ENCODE measurements around the gene MRPL21. TPM values are rescaled to one million over a fixed set of nuclear protein-coding genes. Genes with fewer than 3 reads are reported as not detected.

The MRPL21 gene
- total RNA-seq, 1 experiment from 2014 or later, result 126 TPM

GRCh38 chr11:68946416-68947090 is 42.9 kb upstream of the MRPL21 start:
- no peak for DNase-seq (ENCODE audit: low spot score)
- TF ChIP-seq CTCF (conservative IDR thresholded peaks at IDR 0.05; ENCODE audit: low read depth, low read length) (no peak), EZH2 (IDR thresholded peaks at IDR 0.05; ENCODE audit: borderline replicate concordance, low read depth, low read length, poor library complexity, severe bottlenecking) (no peak)
- POLR2A ChIA-PET (ENCODE audit: low non-redundant PET), result interaction anchor here (0.5 kb wide), 1 partner anchor 683 kb away, joined by 3 read pairs; no protein-coding TSS in a partner anchor
- no peaks in the 10 kb centered on the region for H3K9me3 ChIP-seq (ENCODE audit: low read depth, low read length, poor library complexity, severe bottlenecking)
- H3K4me1 ChIP-seq (ENCODE audit: insufficient read depth, low read length, poor library complexity, severe bottlenecking), result no peaks in the 10 kb centered on the region
- H3K36me3 ChIP-seq (ENCODE audit: insufficient read depth, low read length, poor library complexity, severe bottlenecking), result no peaks in the 10 kb centered on the region
- H3K4me3 ChIP-seq (ENCODE audit: low read depth, low read length, poor library complexity, severe bottlenecking), result no peak overlapping the region
- no TSS peak for BruUV-seq (replicated peaks)
- CTCF ChIA-PET, result no interaction called here
- intact Hi-C loops (cut with micrococcal nuclease; ENCODE audit: unreplicated experiment), result no loop called here
- H3K27me3 ChIP-seq (replicated peaks; ENCODE audit: insufficient read depth, low read depth, low read length, poor library complexity), result no peaks in the 10 kb centered on the region
- no peak overlapping the region for H3K27ac ChIP-seq (ENCODE audit: low read depth, low read length, poor library complexity, severe bottlenecking)

GRCh38 chr11:68942751-68943271 is 39.2 kb upstream of the MRPL21 start:
- H3K27ac ChIP-seq (ENCODE audit: low read depth, low read length, poor library complexity, severe bottlenecking), result no peak overlapping the region
- H3K27me3 ChIP-seq (replicated peaks; ENCODE audit: insufficient read depth, low read depth, low read length, poor library complexity), result no peaks in the 10 kb centered on the region
- H3K9me3 ChIP-seq (ENCODE audit: low read depth, low read length, poor library complexity, severe bottlenecking), result no peaks in the 10 kb centered on the region
- no TSS peak for BruUV-seq (replicated peaks)
- no peaks in the 10 kb centered on the region for H3K4me1 ChIP-seq (ENCODE audit: insufficient read depth, low read length, poor library complexity, severe bottlenecking)
- H3K4me3 ChIP-seq (ENCODE audit: low read depth, low read length, poor library complexity, severe bottlenecking), result no peak overlapping the region
- no peak for DNase-seq (ENCODE audit: low spot score)
- intact Hi-C loops (cut with micrococcal nuclease; ENCODE audit: unreplicated experiment), result no loop called here
- POLR2A ChIA-PET (ENCODE audit: low non-redundant PET), result no interaction called here
- peaks cover 17% of the 10 kb centered on the region for H3K36me3 ChIP-seq (ENCODE audit: insufficient read depth, low read length, poor library complexity, severe bottlenecking)
- CTCF ChIA-PET, result interaction anchor here (1.6 kb wide), 1 partner anchor 9 kb away, joined by 4 read pairs; no protein-coding TSS in a partner anchor
- no peak for TF ChIP-seq EZH2 (IDR thresholded peaks at IDR 0.05; ENCODE audit: borderline replicate concordance, low read depth, low read length, poor library complexity, severe bottlenecking)
- TF ChIP-seq CTCF (conservative IDR thresholded peaks at IDR 0.05; ENCODE audit: low read depth, low read length), result no peak

GRCh38 chr11:68942095-68942620 is 38.5 kb upstream of the MRPL21 start:
- POLR2A ChIA-PET (ENCODE audit: low non-redundant PET), result no interaction called here
- DNase-seq (ENCODE audit: low spot score), result no peak
- Histone ChIP-seq H3K36me3 (ENCODE audit: insufficient read depth, low read length, poor library complexity, severe bottlenecking) (peaks cover 20% of the 10 kb centered on the region), H3K9me3 (ENCODE audit: low read depth, low read length, poor library complexity, severe bottlenecking) (no peaks in the 10 kb centered on the region), H3K27me3 (replicated peaks; ENCODE audit: insufficient read depth, low read depth, low read length, poor library complexity) (no peaks in the 10 kb centered on the region), H3K4me1 (ENCODE audit: insufficient read depth, low read length, poor library complexity, severe bottlenecking) (no peaks in the 10 kb centered on the region), H3K27ac (ENCODE audit: low read depth, low read length, poor library complexity, severe bottlenecking) (no peak overlapping the region), H3K4me3 (ENCODE audit: low read depth, low read length, poor library complexity, severe bottlenecking) (no peak overlapping the region)
- intact Hi-C loops (cut with micrococcal nuclease; ENCODE audit: unreplicated experiment), result no loop called here
- TF ChIP-seq CTCF (conservative IDR thresholded peaks at IDR 0.05; ENCODE audit: low read depth, low read length), result no peak
- TF ChIP-seq EZH2 (IDR thresholded peaks at IDR 0.05; ENCODE audit: borderline replicate concordance, low read depth, low read length, poor library complexity, severe bottlenecking), result no peak
- no TSS peak for BruUV-seq (replicated peaks)
- CTCF ChIA-PET, result interaction anchor here (1.6 kb wide), 1 partner anchor 9 kb away, joined by 4 read pairs; no protein-coding TSS in a partner anchor

All from A673 (cell line).